Esophagus (tissue), 2 donors: ENCODE results near the gene RFX3. TPM values are rescaled to one million over a fixed set of nuclear protein-coding genes. Genes with fewer than 3 reads are reported as not detected.

Experiments
- H3K27ac ChIP-seq, 2 donors: one replicate each; pipeline ENCODE4 v1.5.1; 2013; ENCODE audit warnings: low read depth in 2 of 2, mild to moderate bottlenecking in 2 of 2, inconsistent platforms in 1 of 2, low read length in 1 of 2, moderate library complexity in 1 of 2
- H3K27me3 ChIP-seq, 2 donors: one replicate each; pipeline ENCODE4 v1.6.1; 2013; ENCODE audit warnings: low read length in 2 of 2, control low read depth in 1 of 2, mild to moderate bottlenecking in 1 of 2; ENCODE audit not compliant: insufficient read depth in 2 of 2, control insufficient read depth in 1 of 2
- H3K36me3 ChIP-seq, 2 donors: one replicate each; pipeline ENCODE4 v1.6.1; 2013; ENCODE audit warnings: low read length in 1 of 2; ENCODE audit not compliant: control insufficient read depth in 2 of 2, insufficient read depth in 2 of 2
- H3K4me1 ChIP-seq, 2 donors: one replicate each; pipeline ENCODE4 v1.6.1; 2013; ENCODE audit warnings: low read length in 1 of 2; ENCODE audit not compliant: control insufficient read depth in 2 of 2, insufficient read depth in 2 of 2
- H3K4me3 ChIP-seq, 2 donors: one replicate each; pipeline ENCODE4 v1.5.1; 2013; ENCODE audit warnings: low read length in 2 of 2, mild to moderate bottlenecking in 2 of 2, low read depth in 1 of 2, moderate library complexity in 1 of 2
- H3K9me3 ChIP-seq, 2 donors: one replicate each; pipeline ENCODE4 v1.6.1; 2013; ENCODE audit warnings: mild to moderate bottlenecking in 2 of 2, low read depth in 1 of 2, low read length in 1 of 2, moderate library complexity in 1 of 2; ENCODE audit not compliant: control insufficient read depth in 2 of 2, insufficient read depth in 1 of 2
- WGBS, 2 donors: extraction: QIAGEN DNeasy Blood & Tissue Kit; methylation state at CpG; one replicate each; pipeline ENCODE4 v1.1.7; 2013; 5-methylcytosine and 5-hydroxymethylcytosine counted together
- polyA plus RNA-seq, 2 donors: library from polyadenylated mRNA; stranded (reverse); fragments of 200-250 nt; gene quantifications; one replicate each; pipeline ENCODE4 v1.2.3, GENCODE V29; 2013
- donor health status: healthy with polysubstance abuse.
- donor health status: Bipolar disorder and iron deficiency.

RFX3 gene
- polyA plus RNA-seq, 2 donors, result 0.61 to 1.2 TPM

GRCh38 chr9:3191715-3192114, 334.1 kb downstream of the RFX3 start:
- Histone ChIP-seq H3K27me3 (no peaks in the 10 kb centered on the region), H3K4me3 (no peak overlapping the region), H3K4me1 (no peaks in the 10 kb centered on the region), H3K9me3 (no peaks in the 10 kb centered on the region), H3K36me3 (no peaks in the 10 kb centered on the region), H3K27ac (no peak overlapping the region)
- WGBS, 2 donors, result 76 to 78% methylated on average over 5 of the region's 5 CpGs

GRCh38 chr9:3189113-3189861, 336.5 kb downstream of the RFX3 start:
- no peaks in the 10 kb centered on the region for H3K27me3 ChIP-seq
- 75 to 81% methylated on average over 7 of the region's 7 CpGs for WGBS, 2 donors
- H3K4me1 ChIP-seq, result no peaks in the 10 kb centered on the region
- no peaks in the 10 kb centered on the region for H3K36me3 ChIP-seq
- no peak overlapping the region for H3K27ac ChIP-seq
- H3K9me3 ChIP-seq, result no peaks in the 10 kb centered on the region
- H3K4me3 ChIP-seq, result no peak overlapping the region

GRCh38 chr9:3186751-3187150, 339.1 kb downstream of the RFX3 start:
- Histone ChIP-seq H3K27me3 (no peaks in the 10 kb centered on the region), H3K9me3 (no peaks in the 10 kb centered on the region), H3K4me3 (no peak overlapping the region), H3K27ac (no peak overlapping the region), H3K36me3 (no peaks in the 10 kb centered on the region), H3K4me1 (no peaks in the 10 kb centered on the region)
- 80 to 83% methylated on average over 4 of the region's 4 CpGs for WGBS, 2 donors

DNA sequence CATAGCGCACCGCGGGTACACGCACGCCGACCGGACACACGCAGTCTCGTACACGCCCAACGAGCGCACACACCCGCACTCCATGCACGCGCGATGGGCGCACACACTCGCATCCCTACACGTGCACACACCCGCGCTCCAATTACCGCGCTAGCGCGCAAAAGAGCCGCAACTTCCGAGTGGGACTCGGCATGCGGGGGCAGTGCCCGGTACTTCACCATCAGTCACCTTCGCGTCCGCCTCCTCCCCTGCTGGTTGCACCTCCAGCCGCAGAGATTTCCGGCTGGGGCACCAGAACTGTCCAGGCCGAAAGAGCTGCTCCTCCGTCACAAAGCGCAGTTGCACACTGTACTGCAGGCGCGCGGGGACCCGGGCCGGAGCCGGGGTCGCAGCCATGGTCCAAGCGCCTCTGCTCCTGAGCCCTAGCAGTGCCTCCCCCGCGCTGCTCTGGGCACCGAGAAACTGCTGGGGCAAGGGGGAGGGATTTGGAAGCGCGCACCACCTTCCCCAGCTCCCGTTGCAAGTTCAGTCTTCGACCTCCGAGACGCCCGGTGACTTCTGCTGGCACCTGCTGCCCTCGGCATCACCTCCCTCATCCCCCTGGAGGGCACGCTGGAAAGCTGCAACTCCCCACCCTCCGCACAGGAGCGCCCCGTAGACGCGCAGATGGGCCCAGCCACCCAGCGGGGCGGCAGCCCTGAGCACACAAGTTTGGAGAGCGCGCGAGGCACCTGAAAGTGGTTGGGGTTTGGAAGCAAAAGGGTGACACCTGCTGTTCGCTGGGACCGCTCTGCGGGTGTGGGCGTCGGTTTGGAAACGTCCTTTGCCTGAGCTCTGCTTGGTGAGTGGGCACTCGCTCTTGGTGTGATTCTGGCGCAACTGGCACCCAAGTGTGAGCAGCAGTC, 344.5 kb downstream of the RFX3 start:
- 2 to 3% methylated on average over 68 to 76 of the region's 76 CpGs for WGBS, 2 donors
- Histone ChIP-seq H3K27ac (no peak overlapping the region), H3K27me3 (no peaks in the 10 kb centered on the region), H3K36me3 (no peaks in the 10 kb centered on the region), H3K4me3 (peak overlapping the region; percentile 26 to 36), H3K9me3 (no peaks in the 10 kb centered on the region), H3K4me1 (peaks cover 7 to 8% of the 10 kb centered on the region in 2 donors)

DNA sequence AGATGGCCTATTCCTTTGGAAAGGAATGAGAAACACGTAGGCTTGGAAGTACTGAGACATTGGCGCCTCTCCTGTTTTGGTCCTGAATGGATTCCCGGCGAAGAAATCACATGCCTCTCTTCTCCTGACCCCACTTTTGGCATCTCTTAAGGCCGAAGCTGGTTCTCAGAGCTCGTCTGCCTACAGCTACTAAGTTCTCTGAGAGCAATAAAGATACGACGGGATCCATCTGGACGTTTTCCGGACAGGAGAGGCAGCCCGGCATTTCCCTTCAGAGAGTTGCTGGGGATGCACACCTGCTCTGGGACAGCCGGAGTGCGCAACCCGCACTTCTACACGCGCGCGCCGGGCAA, 345.1 kb downstream of the RFX3 start:
- Histone ChIP-seq H3K4me3 (peak overlapping the region; percentile 26 to 36), H3K36me3 (no peaks in the 10 kb centered on the region), H3K27ac (no peak overlapping the region), H3K27me3 (no peaks in the 10 kb centered on the region), H3K4me1 (peaks cover 7 to 8% of the 10 kb centered on the region in 2 donors), H3K9me3 (no peaks in the 10 kb centered on the region)
- WGBS, 2 donors, result 23 to 25% methylated on average over 19 of the region's 19 CpGs

- WGBS, 2 donors, result 77 to 84% methylated on average over 4 of the region's 4 CpGs
- Histone ChIP-seq H3K27me3 (no peaks in the 10 kb centered on the region), H3K9me3 (no peaks in the 10 kb centered on the region), H3K27ac (no peak overlapping the region), H3K36me3 (no peaks in the 10 kb centered on the region), H3K4me1 (peaks cover 7 to 8% of the 10 kb centered on the region in 2 donors), H3K4me3 (no peak overlapping the region)
These were observed 346.1 kb downstream of the RFX3 start for GRCh38 chr9:3179711-3180110.

DNA sequence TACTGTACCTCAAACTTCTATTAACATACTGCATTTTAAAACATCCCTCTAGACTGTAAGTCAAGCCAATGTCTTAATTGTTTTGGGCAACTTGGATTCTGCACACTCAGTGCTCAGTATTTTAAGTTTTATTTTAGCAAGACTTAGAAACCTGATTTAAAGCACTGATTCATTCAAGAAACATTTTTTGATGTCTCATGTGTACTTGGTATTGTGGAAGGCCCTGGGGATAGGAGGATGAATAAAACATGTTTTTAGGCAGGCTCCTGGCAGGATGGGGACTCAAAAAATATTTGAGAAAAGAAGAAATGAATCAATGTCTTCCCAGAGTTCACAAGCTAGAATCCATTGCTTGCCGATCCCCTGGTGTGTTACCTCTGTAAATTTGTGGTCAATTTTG, 347.9 kb downstream of the RFX3 start:
- H3K9me3 ChIP-seq, result no peaks in the 10 kb centered on the region
- WGBS, 2 donors, result 63 to 70% methylated on average over 1 of the region's 1 CpG
- no peak overlapping the region for H3K27ac ChIP-seq
- no peak overlapping the region for H3K4me3 ChIP-seq
- H3K27me3 ChIP-seq, result no peaks in the 10 kb centered on the region
- H3K36me3 ChIP-seq, result no peaks in the 10 kb centered on the region
- H3K4me1 ChIP-seq, result peaks cover 7 to 8% of the 10 kb centered on the region in 2 donors

DNA sequence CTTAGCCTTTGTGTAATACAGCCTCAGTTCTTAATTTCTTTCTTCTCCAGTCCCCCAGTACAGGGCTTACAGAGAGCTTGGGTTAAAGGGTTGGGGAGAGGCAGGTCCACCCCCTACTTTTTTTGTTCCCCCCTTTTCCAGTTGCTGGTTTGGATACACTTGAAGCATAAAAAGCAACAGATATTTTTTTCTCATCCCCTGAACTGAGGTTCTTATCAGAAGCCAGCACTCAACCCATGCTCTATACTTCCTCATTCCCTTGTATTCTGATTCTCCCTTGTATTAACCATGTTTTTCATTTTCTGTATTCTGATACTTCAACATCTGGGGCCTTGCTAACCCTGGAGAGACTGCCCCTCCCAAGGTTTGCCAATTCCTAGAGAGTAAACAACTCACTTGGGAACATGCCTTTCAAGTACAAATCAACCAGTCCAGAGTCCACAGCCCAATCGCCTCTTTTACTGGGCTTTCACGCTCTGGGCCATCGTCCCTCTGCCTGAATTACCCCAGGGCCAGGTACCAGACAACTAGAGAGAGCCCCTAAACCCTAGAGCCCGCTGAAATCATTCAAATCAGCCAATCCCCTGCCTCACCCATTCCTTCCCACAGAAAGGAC, 348.5 kb downstream of the RFX3 start:
- Histone ChIP-seq H3K9me3 (no peaks in the 10 kb centered on the region), H3K4me1 (peaks cover 7 to 8% of the 10 kb centered on the region in 2 donors), H3K27ac (no peak overlapping the region), H3K27me3 (no peaks in the 10 kb centered on the region), H3K36me3 (no peaks in the 10 kb centered on the region), H3K4me3 (no peak overlapping the region)
- WGBS, 2 donors, result 62 to 72% methylated on average over 4 of the region's 4 CpGs

- H3K4me1 ChIP-seq, result no peaks in the 10 kb centered on the region
- no peak overlapping the region for H3K27ac ChIP-seq
- no peaks in the 10 kb centered on the region for H3K27me3 ChIP-seq
- H3K36me3 ChIP-seq, result no peaks in the 10 kb centered on the region
- H3K9me3 ChIP-seq, result no peaks in the 10 kb centered on the region
- WGBS, 2 donors, result 64 to 72% methylated on average over 4 of the region's 4 CpGs
- H3K4me3 ChIP-seq, result no peak overlapping the region
These were observed 352.4 kb downstream of the RFX3 start for GRCh38 chr9:3173374-3173773.
